Liver (tissue), 3 donors: Measurements from ENCODE around the gene BNIP1.

Experiments used
- CTCF ChIP-seq: fragments of 150-350 bp; IDR thresholded peaks from 2 replicates; pipeline ENCODE4 v1.5.1; 2017; ENCODE audit warnings: improper control_type of control experiment, low read depth, low read length; ENCODE audit not compliant: missing input control
- FOXA1 ChIP-seq: IDR thresholded peaks from 2 replicates; pipeline ENCODE4 v1.6.1; 2016; ENCODE audit warnings: antibody characterized with exemption
- GABPA ChIP-seq, 2 donors: IDR thresholded peaks in 1 of 2; conservative IDR thresholded peaks in 1 of 2; 2 replicates each; pipeline ENCODE4 v1.6.1; 2016; ENCODE audit warnings: antibody characterized with exemption in 2 of 2, mild to moderate bottlenecking in 1 of 2, moderate library complexity in 1 of 2
- HNF4A ChIP-seq, 2 donors: conservative IDR thresholded peaks; 2 replicates each; pipeline ENCODE4 v1.6.1; 2016; ENCODE audit warnings: antibody characterized with exemption in 2 of 2, mild to moderate bottlenecking in 2 of 2
- JUND ChIP-seq, 2 donors: IDR thresholded peaks; 2 replicates each; pipeline ENCODE4 v1.6.1; 2016; ENCODE audit warnings: antibody characterized with exemption in 2 of 2
- MAX ChIP-seq: IDR thresholded peaks from 2 replicates; pipeline ENCODE4 v1.6.1; 2016; ENCODE audit warnings: antibody characterized with exemption
- NR2F2 ChIP-seq: IDR thresholded peaks from 2 replicates; pipeline ENCODE4 v1.6.1; 2016; ENCODE audit warnings: antibody characterized with exemption
- RAD21 ChIP-seq, 2 donors: IDR thresholded peaks; 2 replicates each; pipeline ENCODE4 v1.6.1; 2016; ENCODE audit warnings: antibody characterized with exemption in 2 of 2, mild to moderate bottlenecking in 2 of 2
- REST ChIP-seq: IDR thresholded peaks from 2 replicates; pipeline ENCODE4 v1.6.1; 2016; ENCODE audit warnings: antibody characterized with exemption, mild to moderate bottlenecking
- RXRA ChIP-seq, 2 donors: IDR thresholded peaks; 2 replicates each; pipeline ENCODE4 v1.6.1; 2017 to 2018; ENCODE audit warnings: antibody characterized with exemption in 2 of 2, mild to moderate bottlenecking in 1 of 2
- SP1 ChIP-seq: IDR thresholded peaks from 2 replicates; pipeline ENCODE4 v1.6.1; 2018; ENCODE audit warnings: antibody characterized with exemption, mild to moderate bottlenecking
- TAF1 ChIP-seq: conservative IDR thresholded peaks from 2 replicates; pipeline ENCODE4 v1.6.1; 2016; ENCODE audit warnings: antibody characterized with exemption, mild to moderate bottlenecking
- YY1 ChIP-seq: IDR thresholded peaks from 2 replicates; pipeline ENCODE4 v1.6.1; 2016; ENCODE audit warnings: antibody characterized with exemption, mild to moderate bottlenecking
- TF ChIP-seq, protein P1 (sequence below): IDR thresholded peaks from 2 replicates; pipeline ENCODE4 v1.6.1; 2016; ENCODE audit warnings: antibody characterized with exemption
- donor health status: healthy.
- donor health status: healthy.

DNA sequence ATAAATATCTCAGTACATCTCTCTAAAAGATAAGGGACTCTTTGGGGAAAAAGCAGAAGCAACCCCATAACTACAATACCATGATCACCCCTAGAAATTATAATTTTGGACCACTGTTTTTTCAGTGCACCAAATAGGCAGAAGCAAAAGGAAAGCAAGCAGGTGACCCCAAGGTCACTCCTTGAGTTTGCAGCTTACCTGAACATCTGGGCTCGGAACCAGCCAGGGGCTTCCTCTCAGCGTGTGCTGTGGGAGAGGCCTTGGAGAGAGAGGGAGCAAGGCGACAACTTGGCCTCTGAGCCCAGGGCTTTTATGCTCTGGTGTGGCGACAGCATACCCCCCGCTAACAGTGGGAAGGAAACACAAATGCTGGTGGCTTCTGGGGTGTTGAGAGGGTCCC lies 16.8 kb downstream of the BNIP1 start:
- no peak for TF ChIP-seq CTCF
- no peak for TF ChIP-seq TAF1
- TF ChIP-seq YY1: no peak
- no peak for TF ChIP-seq GABPA (IDR thresholded peaks at IDR 0.05 in 1 of 2, conservative IDR thresholded peaks at IDR 0.05 in 1 of 2)
- TF ChIP-seq NR2F2: no peak
- TF ChIP-seq MAX: no peak
- TF ChIP-seq RXRA (IDR thresholded peaks at IDR 0.05): no peak
- no peak for TF ChIP-seq REST
- TF ChIP-seq, protein P1, sequence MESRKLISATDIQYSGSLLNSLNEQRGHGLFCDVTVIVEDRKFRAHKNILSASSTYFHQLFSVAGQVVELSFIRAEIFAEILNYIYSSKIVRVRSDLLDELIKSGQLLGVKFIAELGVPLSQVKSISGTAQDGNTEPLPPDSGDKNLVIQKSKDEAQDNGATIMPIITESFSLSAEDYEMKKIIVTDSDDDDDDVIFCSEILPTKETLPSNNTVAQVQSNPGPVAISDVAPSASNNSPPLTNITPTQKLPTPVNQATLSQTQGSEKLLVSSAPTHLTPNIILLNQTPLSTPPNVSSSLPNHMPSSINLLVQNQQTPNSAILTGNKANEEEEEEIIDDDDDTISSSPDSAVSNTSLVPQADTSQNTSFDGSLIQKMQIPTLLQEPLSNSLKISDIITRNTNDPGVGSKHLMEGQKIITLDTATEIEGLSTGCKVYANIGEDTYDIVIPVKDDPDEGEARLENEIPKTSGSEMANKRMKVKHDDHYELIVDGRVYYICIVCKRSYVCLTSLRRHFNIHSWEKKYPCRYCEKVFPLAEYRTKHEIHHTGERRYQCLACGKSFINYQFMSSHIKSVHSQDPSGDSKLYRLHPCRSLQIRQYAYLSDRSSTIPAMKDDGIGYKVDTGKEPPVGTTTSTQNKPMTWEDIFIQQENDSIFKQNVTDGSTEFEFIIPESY: no peak
- TF ChIP-seq SP1: no peak
- TF ChIP-seq JUND (IDR thresholded peaks at IDR 0.05): no peak
- TF ChIP-seq RAD21 (IDR thresholded peaks at IDR 0.05): no peak
- TF ChIP-seq FOXA1: no peak
- no peak for TF ChIP-seq HNF4A (conservative IDR thresholded peaks at IDR 0.05)
